ENCODE measurements around the gene TBC1D2B.

Gene TBC1D2B

DNA sequence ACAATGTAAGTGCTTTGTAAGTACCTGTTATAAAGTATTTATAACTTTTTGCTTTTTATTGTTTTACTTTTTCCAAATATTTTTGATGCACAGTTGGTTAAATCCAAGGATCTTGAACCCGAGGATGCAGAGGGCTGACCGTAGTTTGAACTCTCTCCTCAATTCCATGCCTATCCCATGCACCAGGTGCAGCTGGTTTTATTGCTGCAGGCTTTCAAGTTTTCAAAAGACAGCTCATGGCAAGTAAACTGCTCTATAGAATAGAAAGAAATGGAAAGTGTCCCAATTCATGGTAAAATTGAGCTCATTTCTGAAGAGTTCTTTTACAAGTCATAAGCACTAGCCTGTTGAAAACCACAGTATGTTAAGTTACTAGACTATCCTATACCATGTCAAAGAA, 131.9 kb downstream of the TBC1D2B start:
- no peak for DNase-seq (ENCODE audit: low read depth in 3 of 3)
